Measurements from ENCODE around the gene SLC25A20.

Gene SLC25A20

GRCh38 chr3:48897460-48898376 is 964 bp downstream of the SLC25A20 start:
- no peak for DNase-seq

GRCh38 chr3:48896936-48897335 is 1.7 kb downstream of the SLC25A20 start:
- no peak for DNase-seq

DNA sequence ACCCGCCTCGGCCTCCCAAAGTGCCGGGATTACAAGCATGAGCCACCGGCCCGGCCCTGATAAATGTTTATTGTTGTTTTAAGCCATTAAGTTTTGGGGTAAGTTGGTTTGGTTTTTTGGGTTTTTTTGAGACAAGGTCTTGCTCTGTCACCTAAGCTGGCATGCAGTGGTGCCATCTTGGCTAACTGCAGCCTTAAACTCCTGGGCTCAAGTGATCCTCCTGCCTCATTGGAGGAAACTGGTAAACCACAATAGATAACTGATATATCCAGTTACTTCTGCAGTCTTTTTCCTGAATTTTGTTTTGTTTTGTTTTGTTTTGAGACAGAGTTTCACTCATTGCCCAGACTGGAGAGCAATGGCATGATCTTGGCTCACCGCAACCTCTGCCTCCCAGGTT is 4.2 kb downstream of the SLC25A20 start:
- no peak for DNase-seq

GRCh38 chr3:48891606-48892005 is 7.1 kb downstream of the SLC25A20 start:
- DNase-seq = no peak

DNA sequence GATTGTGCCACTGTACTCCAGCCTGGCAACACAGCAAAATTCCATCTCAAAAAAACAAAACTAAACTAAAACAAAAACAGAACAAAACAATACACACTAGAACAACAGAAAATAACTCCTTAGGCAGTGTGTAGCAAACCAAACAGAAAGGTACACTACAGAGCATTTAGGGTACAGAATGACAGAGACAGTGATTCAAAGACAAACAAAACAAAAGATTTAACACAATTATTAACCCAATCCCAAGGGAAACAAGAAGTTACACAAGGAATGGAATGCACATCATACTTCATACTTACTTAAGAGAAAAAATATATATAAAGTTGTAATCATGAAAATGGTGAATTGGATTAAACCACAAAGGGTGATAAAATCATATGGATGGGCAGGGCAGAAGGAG is 12.9 kb downstream of the SLC25A20 start:
- no peak for DNase-seq

- DNase-seq = no peak
Observed at GRCh38 chr3:48881652-48882114, 17.0 kb downstream of the SLC25A20 start.

DNA sequence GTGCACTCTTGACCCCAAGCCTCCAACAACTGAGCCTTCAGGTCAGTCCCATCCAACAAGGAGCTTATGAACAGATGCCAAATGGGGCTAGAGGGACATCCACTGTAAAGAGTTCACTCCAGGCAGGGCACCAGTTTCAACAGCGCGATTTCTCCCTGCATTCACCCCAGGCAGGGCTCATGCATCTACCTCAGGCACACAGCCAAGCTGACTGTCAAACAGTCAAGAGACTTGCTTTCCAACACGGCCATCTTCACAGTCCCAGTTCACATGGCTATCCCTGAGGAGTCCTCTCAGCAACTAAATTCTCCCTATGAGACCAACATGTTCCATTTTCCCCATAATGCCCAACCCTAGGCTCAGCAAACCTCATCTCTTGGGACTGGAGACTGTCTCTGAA is 17.7 kb downstream of the SLC25A20 start:
- DNase-seq = no peak

- DNase-seq = no peak
Observed at GRCh38 chr3:48879994-48880377, 18.7 kb downstream of the SLC25A20 start.

DNA sequence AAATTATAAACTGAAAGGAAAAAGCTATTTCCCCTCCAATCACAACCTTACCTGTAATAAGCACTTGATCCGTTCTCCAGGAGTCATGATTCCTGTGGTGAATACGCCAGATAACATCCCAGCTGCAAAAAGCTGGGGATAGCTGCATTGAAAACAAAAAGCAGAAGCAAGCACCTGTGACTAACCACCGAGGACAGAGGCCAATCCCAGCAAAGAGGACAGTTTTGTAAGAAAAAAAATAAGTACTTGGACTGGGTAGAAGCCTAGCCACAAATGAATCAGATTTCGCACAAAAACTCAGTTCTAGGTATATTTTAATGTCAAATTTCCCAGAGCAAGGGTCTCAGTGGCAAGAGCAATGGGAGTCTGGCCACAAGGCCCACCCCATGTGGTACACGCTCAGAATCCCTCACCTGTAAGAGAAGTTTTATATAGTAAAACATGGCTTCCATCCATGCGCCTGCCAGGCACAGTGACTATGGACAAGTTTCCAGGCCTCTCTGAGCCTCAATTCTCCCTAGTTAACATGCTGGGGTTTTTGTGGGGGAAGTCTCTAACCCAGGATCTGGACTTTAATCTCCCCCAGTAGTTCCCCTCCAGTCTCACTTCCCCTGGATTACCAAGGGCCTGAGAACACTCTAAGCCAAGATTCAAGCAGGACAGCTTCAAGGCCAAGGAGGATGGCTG is 19.2 kb downstream of the SLC25A20 start:
- no peak for DNase-seq

DNA sequence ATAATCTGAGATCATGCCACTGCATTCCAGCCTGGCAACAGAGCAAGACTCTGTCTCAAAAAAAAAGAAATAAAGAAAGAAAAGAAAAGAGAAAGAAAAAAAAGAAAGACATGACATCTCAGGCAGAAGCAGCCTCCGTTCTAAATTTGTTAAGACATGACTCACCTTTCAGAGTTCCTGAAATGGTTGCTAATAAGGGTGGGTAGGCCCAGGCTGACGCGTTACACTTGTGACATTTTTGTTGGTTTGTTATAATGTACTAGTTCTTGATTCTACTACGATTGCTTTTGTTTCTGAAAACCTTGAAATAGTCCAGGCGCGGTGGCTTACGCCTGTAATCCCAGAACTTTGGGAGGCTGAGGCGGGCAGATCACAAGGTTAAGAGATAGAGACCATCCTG is 21.0 kb downstream of the SLC25A20 start:
- DNase-seq = no peak

GRCh38 chr3:48863122-48863521 is 35.6 kb downstream of the SLC25A20 start:
- DNase-seq = no peak

DNA sequence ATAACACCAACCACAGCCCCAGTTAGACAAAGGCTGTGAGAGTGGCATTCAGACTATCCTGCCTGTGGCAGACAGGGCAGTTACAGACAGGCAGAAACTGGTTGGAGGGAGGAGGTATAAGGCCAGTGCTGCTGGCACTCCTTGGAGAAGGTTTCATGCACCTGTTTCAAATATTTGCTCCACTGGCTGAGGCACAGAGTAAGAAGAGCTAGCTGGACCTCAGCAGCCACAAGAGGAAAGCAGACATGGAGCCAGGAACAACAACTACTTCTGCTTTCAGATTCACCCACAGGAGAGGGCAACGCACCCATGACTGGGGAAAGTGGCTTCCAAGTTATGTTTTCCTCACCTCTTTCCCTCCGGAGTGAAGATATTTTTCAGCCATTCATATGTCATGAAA is 39.5 kb downstream of the SLC25A20 start:
- DNase-seq = no peak

DNA sequence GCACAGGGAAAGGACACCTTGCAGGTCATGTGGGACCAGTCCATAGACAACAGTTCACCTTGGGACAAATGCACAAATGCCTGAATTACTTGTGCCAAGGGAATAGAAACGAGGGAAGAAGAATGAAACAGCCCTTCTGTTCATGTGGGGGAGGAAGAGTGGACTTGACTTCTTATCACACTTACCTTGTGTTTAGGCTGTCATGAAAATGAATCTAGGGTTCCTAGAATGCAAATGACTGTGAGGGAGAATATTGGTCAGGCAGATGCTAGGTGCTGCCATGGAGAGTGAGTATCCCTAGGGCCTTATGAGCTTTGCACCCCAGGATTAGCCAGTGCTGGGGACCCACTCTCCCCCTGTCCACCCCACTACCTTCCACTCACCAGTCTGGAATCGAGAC is 40.0 kb downstream of the SLC25A20 start:
- no peak for DNase-seq

- no peak for DNase-seq
Observed at GRCh38 chr3:48857641-48858040, 41.0 kb downstream of the SLC25A20 start.

DNA sequence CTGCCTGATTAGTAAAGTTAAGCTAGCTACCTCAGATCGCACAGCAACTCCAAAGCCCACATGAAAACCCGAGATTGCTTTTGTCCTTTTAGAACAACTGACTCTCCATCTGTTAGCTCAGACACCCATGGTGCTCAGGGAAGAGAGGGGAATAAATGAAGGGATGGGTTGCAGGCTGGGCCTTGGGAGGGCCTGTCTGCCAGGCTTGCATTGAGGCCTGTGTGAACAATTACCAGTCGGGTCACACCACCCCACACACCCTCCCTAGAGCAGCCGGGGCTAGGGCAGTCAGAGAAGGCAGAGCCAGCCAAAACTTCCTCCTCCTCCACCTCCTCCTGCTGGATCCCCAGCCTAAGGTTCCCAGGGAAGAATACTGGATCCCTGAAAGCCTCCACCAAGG is 42.2 kb downstream of the SLC25A20 start:
- no peak for DNase-seq

GRCh38 chr3:48855681-48856447 is 42.8 kb downstream of the SLC25A20 start:
- DNase-seq = no peak

GRCh38 chr3:48852151-48852550 is 46.5 kb downstream of the SLC25A20 start:
- DNase-seq = no peak

GRCh38 chr3:48851407-48851806 is 47.3 kb downstream of the SLC25A20 start:
- no peak for DNase-seq

DNA sequence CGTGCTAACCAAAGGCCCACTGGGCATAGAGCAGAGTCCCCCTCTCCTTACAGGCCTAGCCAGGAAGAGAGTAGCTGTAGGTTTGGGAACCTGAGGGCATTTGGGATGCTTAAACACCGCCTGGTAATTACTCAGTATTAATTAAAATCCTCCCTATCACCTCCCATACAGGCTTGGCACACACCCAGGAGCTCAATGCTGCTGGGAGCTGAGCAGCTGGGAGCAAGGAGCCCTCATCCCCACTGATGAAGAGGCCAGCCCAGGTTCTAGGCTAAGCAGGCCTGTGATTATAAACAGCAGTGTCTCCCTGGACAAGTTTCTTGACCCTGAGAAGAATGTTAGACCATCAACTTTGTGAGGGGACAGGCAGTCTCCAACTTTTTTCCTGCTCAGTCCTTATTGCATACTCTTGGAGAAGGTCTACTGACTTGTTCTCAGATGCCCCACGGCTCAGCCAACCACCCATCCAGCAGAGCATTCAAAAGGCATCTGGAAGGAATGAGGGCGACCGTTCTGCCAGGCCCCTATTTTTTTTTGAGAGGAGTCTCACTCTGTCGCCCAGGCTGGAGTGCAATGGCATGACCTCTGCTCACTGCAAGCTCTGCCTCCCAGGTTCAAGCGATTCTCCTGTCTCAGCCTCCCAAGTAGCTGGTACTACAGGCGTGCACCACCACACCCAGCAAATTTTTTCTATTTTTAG is 49.7 kb downstream of the SLC25A20 start:
- DNase-seq = no peak

GRCh38 chr3:48847504-48848423 is 50.9 kb downstream of the SLC25A20 start, which contains the start of gene PRKAR2A:
Gene PRKAR2A, minus strand, starts transcription at chr3:48847874. Its CDS starts 278 bp downstream, at chr3:48847596.
- DNase-seq = peak; percentile 87

- DNase-seq = peak; percentile 68
Observed at GRCh38 chr3:48847053-48847503, 51.6 kb downstream of the SLC25A20 start.

All from activated T-cell treated with anti-CD3 and anti-CD28 coated beads, Interleukin-2, amount 50 U/mL, for 1 hour (primary cell).